SK-N-SH (cell line): ENCODE measurements around the gene BICD2. TPM values are rescaled to one million over a fixed set of nuclear protein-coding genes. Genes with fewer than 3 reads are reported as not detected.

Source experiments
- CTCF ChIA-PET: fragments of 300-600, 350-600 bp; formaldehyde crosslinking; extraction: SDS; loops from one replicate; lab custom pipeline; 2021; lab: Yijun Ruan, JAX
- POLR2A ChIA-PET: fragments of 350-600 bp; sonication (Branson Sonifier 250); formaldehyde crosslinking; extraction: SDS; loops from one replicate; lab custom pipeline; 2020; ENCODE audit warnings: antibody characterized with exemption, inconsistent platforms; lab: Yijun Ruan, JAX
- DNase-seq: peaks from one replicate; pipeline ENCODE4 v3.0.0; 2012
- H2AFZ ChIP-seq: fragments of 200-600 bp; sonication (generic); 2 replicates; pipeline ENCODE4 v1.8.1; 2016; ENCODE audit warnings: antibody characterized with exemption, mild to moderate bottlenecking, low read depth
- H3F3A ChIP-seq: fragments of 200-600 bp; sonication (generic); replicated peaks from 2 replicates; pipeline ENCODE3; 2016; ENCODE audit warnings: antibody characterized with exemption, mild to moderate bottlenecking; ENCODE audit not compliant: insufficient read depth
- H3K27ac ChIP-seq, 2 experiments: fragments of 200-500 bp in 1 of 2; fragments of 200-600 bp in 1 of 2; sonication (Bioruptor generic) in 1 of 2; sonication (generic), shearing (Covaris generic) in 1 of 2; 2 replicates each; pipeline versions ENCODE4 v1.5.1 to v1.6.1; 2014 to 2016; ENCODE audit warnings: low read depth in 2 of 2, inconsistent platforms in 1 of 2, low read length in 1 of 2, mild to moderate bottlenecking in 1 of 2, mixed read lengths in 1 of 2
- H3K27me3 ChIP-seq: fragments of 200-600 bp; sonication (generic), shearing (Covaris generic); 2 replicates; pipeline ENCODE4 v1.6.1; 2016; ENCODE audit warnings: mixed run types; ENCODE audit not compliant: insufficient read depth
- H3K36me3 ChIP-seq, 2 experiments: fragments of 200-500 bp in 1 of 2; fragments of 200-600 bp in 1 of 2; sonication (Bioruptor generic) in 1 of 2; sonication (generic) in 1 of 2; replicated peaks in 1 of 2; 2 replicates each; pipeline versions ENCODE3 to v1.5.1; 2014 to 2016; ENCODE audit warnings: low read length in 1 of 2, mild to moderate bottlenecking in 1 of 2; ENCODE audit not compliant: insufficient read depth in 2 of 2, control insufficient read depth in 1 of 2
- H3K4me1 ChIP-seq, 2 experiments: fragments of 200-500 bp in 1 of 2; fragments of 200-600 bp in 1 of 2; sonication (Bioruptor generic) in 1 of 2; sonication (generic), shearing (Covaris generic) in 1 of 2; 2 replicates each; pipeline versions ENCODE4 v1.5.1 to v1.6.1; 2014 to 2016; ENCODE audit warnings: low read depth in 1 of 2, low read length in 1 of 2, mixed run types in 1 of 2; ENCODE audit not compliant: insufficient read depth in 2 of 2, control insufficient read depth in 1 of 2
- H3K4me2 ChIP-seq: fragments of 200-600 bp; sonication (generic), shearing (Covaris generic); 2 replicates; pipeline ENCODE4 v1.6.1; 2017; ENCODE audit warnings: mixed run types
- H3K4me3 ChIP-seq, 2 experiments: fragments of 200-500 bp in 1 of 2; fragments of 200-600 bp in 1 of 2; sonication (Bioruptor generic) in 1 of 2; sonication (generic), shearing (Covaris generic) in 1 of 2; 2 replicates each; pipeline versions ENCODE4 v1.5.1 to v1.8.1; 2014 to 2016; ENCODE audit warnings: low read depth in 2 of 2, inconsistent platforms in 1 of 2, low read length in 1 of 2, mild to moderate bottlenecking in 1 of 2, mixed read lengths in 1 of 2, moderate library complexity in 1 of 2
- H3K79me2 ChIP-seq: fragments of 200-600 bp; sonication (generic); 2 replicates; pipeline ENCODE4 v1.8.1; 2017; ENCODE audit warnings: mild to moderate bottlenecking; ENCODE audit not compliant: insufficient read depth
- H3K9ac ChIP-seq: fragments of 200-600 bp; sonication (generic); 2 replicates; pipeline ENCODE4 v1.6.1; 2017; ENCODE audit warnings: mixed run types
- H3K9me2 ChIP-seq: fragments of 200-600 bp; sonication (generic); 2 replicates; pipeline ENCODE4 v1.6.1; 2017; ENCODE audit warnings: mixed run types
- H3K9me3 ChIP-seq: fragments of 200-600 bp; sonication (generic); 2 replicates; pipeline ENCODE4 v1.6.1; 2017; ENCODE audit warnings: mixed run types, mild to moderate bottlenecking, moderate library complexity
- H4K20me1 ChIP-seq: fragments of 200-600 bp; sonication (generic); 2 replicates; pipeline ENCODE4 v1.6.1; 2017; ENCODE audit warnings: mild to moderate bottlenecking, mixed run types; ENCODE audit not compliant: insufficient read depth
- CHD2 ChIP-seq: fragments of 150-350 bp; IDR thresholded peaks from 2 replicates; pipeline ENCODE4 v1.6.1; 2018; ENCODE audit warnings: low read length; ENCODE audit not compliant: partially characterized antibody
- CTCF ChIP-seq: fragments of 200-600 bp; sonication (generic); IDR thresholded peaks from 2 replicates; pipeline ENCODE4 v1.6.1; 2017; ENCODE audit warnings: antibody characterized with exemption, mild to moderate bottlenecking, moderate library complexity
- EP300 ChIP-seq, 2 experiments: IDR thresholded peaks; 2 replicates each; pipeline versions ENCODE4 v1.4.0 to v1.6.1; 2012; ENCODE audit warnings: borderline replicate concordance in 1 of 2, low read depth in 1 of 2, low read length in 1 of 2
- FOXJ3 ChIP-seq: sonication (generic); formaldehyde crosslinking; IDR thresholded peaks from 2 replicates; pipeline ENCODE4 v1.5.1; 2020; ENCODE audit warnings: mild to moderate bottlenecking, missing genetic modification reagents
- GABPA ChIP-seq: IDR thresholded peaks from 2 replicates; pipeline ENCODE4 v1.4.0; 2012; ENCODE audit warnings: low read depth, mild to moderate bottlenecking
- MXI1 ChIP-seq: IDR thresholded peaks from 2 replicates; pipeline ENCODE4 v1.6.1; 2012; ENCODE audit warnings: mild to moderate bottlenecking, low read depth, low read length, improper control_type of control experiment
- NFIC ChIP-seq: IDR thresholded peaks from 2 replicates; pipeline ENCODE4 v1.4.0; 2012; ENCODE audit warnings: borderline replicate concordance
- NRF1 ChIP-seq: IDR thresholded peaks from 2 replicates; pipeline ENCODE4 v1.6.1; 2012; ENCODE audit warnings: low read depth, mild to moderate bottlenecking, low read length
- RAD21 ChIP-seq: IDR thresholded peaks from 2 replicates; pipeline ENCODE4 v1.6.1; 2012; ENCODE audit warnings: mild to moderate bottlenecking, low read length
- RCOR1 ChIP-seq: fragments of 150-350 bp; IDR thresholded peaks from 2 replicates; pipeline ENCODE4 v1.6.1; 2017; ENCODE audit warnings: antibody characterized with exemption, low read length
- REST ChIP-seq: IDR thresholded peaks from 2 replicates; pipeline ENCODE4 v1.6.1; 2012; ENCODE audit warnings: mild to moderate bottlenecking, low read depth, low read length, moderate library complexity
- RFX5 ChIP-seq: IDR thresholded peaks from 2 replicates; pipeline ENCODE4 v1.6.1; 2012; ENCODE audit warnings: mild to moderate bottlenecking, improper control_type of control experiment, low read length
- RXRA ChIP-seq: IDR thresholded peaks from 2 replicates; pipeline ENCODE4 v1.4.0; 2012; ENCODE audit warnings: low read depth, mild to moderate bottlenecking, borderline replicate concordance
- SIN3A ChIP-seq: IDR thresholded peaks from 2 replicates; pipeline ENCODE4 v1.6.1; 2012; ENCODE audit warnings: low read depth, mild to moderate bottlenecking, low read length, moderate library complexity, borderline replicate concordance
- SMC3 ChIP-seq: IDR thresholded peaks from 2 replicates; pipeline ENCODE4 v1.6.1; 2012; ENCODE audit warnings: low read depth, low read length, improper control_type of control experiment
- TCF12 ChIP-seq: IDR thresholded peaks from 2 replicates; pipeline ENCODE4 v1.4.0; 2012
- TEAD4 ChIP-seq: IDR thresholded peaks from 2 replicates; pipeline ENCODE4 v1.4.0; 2012; ENCODE audit warnings: mild to moderate bottlenecking, borderline replicate concordance; ENCODE audit not compliant: insufficient read depth
- YY1 ChIP-seq: IDR thresholded peaks from 2 replicates; pipeline ENCODE4 v1.4.0; 2012; ENCODE audit warnings: low read depth, mild to moderate bottlenecking
- WGBS: methylation state at CpG from one replicate; pipeline ENCODE4 v1.1.6; 2017; ENCODE audit warnings: low lambda C conversion rate; 5-methylcytosine and 5-hydroxymethylcytosine counted together
- polyA plus RNA-seq, 3 experiments: library from polyadenylated mRNA; depleted of rRNA; stranded (reverse); fragments of >200 nt; gene quantifications; 2 replicates each; pipeline ENCODE4 v1.2.3, GENCODE V29; 2012

The BICD2 gene
- polyA plus RNA-seq, 1 of the 3 experiments (the other 2 are of a cell fraction) = 19.6 TPM

DNA sequence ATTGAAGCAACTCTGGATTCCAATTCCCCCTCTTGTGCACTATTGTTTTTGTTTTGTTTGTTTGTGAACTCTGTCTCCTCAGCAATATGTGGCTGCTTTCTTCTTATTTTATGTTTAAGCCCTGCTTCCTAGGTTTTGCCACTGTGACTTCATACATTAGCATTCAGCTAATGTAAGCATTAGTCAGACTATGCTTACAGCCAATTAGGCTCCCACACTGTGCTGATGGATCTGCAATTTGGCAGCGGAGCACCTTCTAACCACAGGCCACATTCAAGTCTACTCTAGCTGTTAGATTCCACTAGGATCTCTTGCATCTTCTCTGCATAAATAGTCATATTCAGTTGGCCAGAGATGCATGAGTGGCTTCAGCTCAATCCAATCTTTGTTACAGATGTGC, 9.6 kb upstream of the BICD2 start:
- H3K9me3 ChIP-seq = no peaks in the 10 kb centered on the region
- H3K36me3 ChIP-seq = no peaks in the 10 kb centered on the region
- H3K27me3 ChIP-seq = no peaks in the 10 kb centered on the region
- 55% methylated on average over 1 of the region's 1 CpG for WGBS
- no peaks in the 10 kb centered on the region for H3K9me2 ChIP-seq
- H3K9ac ChIP-seq = no peak overlapping the region
- DNase-seq = no peak
- H3K4me3 ChIP-seq = no peak overlapping the region
- no peak overlapping the region for H3K27ac ChIP-seq
- no peaks in the 10 kb centered on the region for H3F3A ChIP-seq
- no peak overlapping the region for H3K4me2 ChIP-seq
- ChIA-PET CTCF (interaction anchor here (1.7 kb wide), 1 partner anchor 58 kb away, joined by 9 read pairs; no protein-coding TSS in a partner anchor), POLR2A (no interaction called here)
- H3K79me2 ChIP-seq = no peaks in the 10 kb centered on the region
- H2AFZ ChIP-seq = no peak overlapping the region
- no peaks in the 10 kb centered on the region for H4K20me1 ChIP-seq
- H3K4me1 ChIP-seq = peaks cover 0 to 3% of the 10 kb centered on the region in 2 experiments; a peak in 1 of 4 replicates
- TF ChIP-seq SMC3 = no peak
- TF ChIP-seq REST = no peak
- TF ChIP-seq RFX5 = no peak
- no peak for TF ChIP-seq RXRA
- no peak for TF ChIP-seq NRF1
- TF ChIP-seq YY1 = no peak

GRCh38 chr9:92773810-92774209, 9.2 kb upstream of the BICD2 start:
- Histone ChIP-seq H3K4me2 (no peak overlapping the region), H4K20me1 (no peaks in the 10 kb centered on the region), H3K9me3 (no peaks in the 10 kb centered on the region), H3K9me2 (no peaks in the 10 kb centered on the region), H3K27me3 (no peaks in the 10 kb centered on the region), H3F3A (no peaks in the 10 kb centered on the region), H3K4me3 (no peak overlapping the region), H3K27ac (no peak overlapping the region), H3K79me2 (no peaks in the 10 kb centered on the region), H3K4me1 (peaks cover 0 to 3% of the 10 kb centered on the region in 2 experiments; a peak in 1 of 4 replicates), H3K36me3 (no peaks in the 10 kb centered on the region), H2AFZ (no peak overlapping the region), H3K9ac (no peak overlapping the region)
- no peak for TF ChIP-seq NRF1
- TF ChIP-seq RCOR1 = no peak
- no peak for TF ChIP-seq EP300 (IDR thresholded peaks at IDR 0.05; ENCODE audit: borderline replicate concordance in 1 of 2, low read depth in 1 of 2, low read length in 1 of 2)
- no peak for TF ChIP-seq RXRA
- TF ChIP-seq CHD2 = no peak
- TF ChIP-seq SIN3A = no peak
- no peak for TF ChIP-seq YY1
- TF ChIP-seq RAD21 = no peak
- TF ChIP-seq TCF12 = no peak
- TF ChIP-seq TEAD4 = no peak
- no peak for TF ChIP-seq SMC3
- TF ChIP-seq FOXJ3 (CRISPR knock-in tag) = no peak
- TF ChIP-seq CTCF = no peak
- TF ChIP-seq NFIC = no peak
- no peak for TF ChIP-seq MXI1
- no peak for TF ChIP-seq GABPA
- WGBS = 73% methylated on average over 3 of the region's 3 CpGs
- CTCF ChIA-PET = interaction anchor here (1.7 kb wide), 1 partner anchor 58 kb away, joined by 9 read pairs; no protein-coding TSS in a partner anchor
- POLR2A ChIA-PET = no interaction called here
- no peak for DNase-seq
